Muscle of leg (tissue), 11 donors: ENCODE results near the gene CCL20. TPM values are rescaled to one million over a fixed set of nuclear protein-coding genes. Genes with fewer than 3 reads are reported as not detected.
"Not testable (repeated sequence)": the region's sequence is repeated elsewhere in the genome, so short reads cannot be mapped to it uniquely, and the experiment has no call there.

Experiments used
- DNase-seq: peaks from one replicate; pipeline ENCODE4 v3.0.0; 2013
- H3K27ac ChIP-seq: one replicate; pipeline ENCODE4 v1.5.1; 2013; ENCODE audit warnings: mild to moderate bottlenecking, low read length, control low read depth
- H3K27me3 ChIP-seq: one replicate; pipeline ENCODE4 v1.6.1; 2013; ENCODE audit warnings: low read length; ENCODE audit not compliant: control insufficient read depth, insufficient read depth
- H3K36me3 ChIP-seq: one replicate; pipeline ENCODE4 v1.6.1; 2013; ENCODE audit warnings: low read length; ENCODE audit not compliant: control insufficient read depth, insufficient read depth
- H3K4me1 ChIP-seq: one replicate; pipeline ENCODE4 v1.6.1; 2013; ENCODE audit warnings: low read length; ENCODE audit not compliant: control insufficient read depth, insufficient read depth
- H3K4me3 ChIP-seq: one replicate; pipeline ENCODE4 v1.5.1; 2013; ENCODE audit warnings: low read length, control low read depth
- H3K9me3 ChIP-seq: replicated peaks from 2 replicates; pipeline ENCODE4 v1.6.1; 2013; ENCODE audit warnings: low read depth, low read length; ENCODE audit not compliant: control insufficient read depth
- WGBS: methylation state at CpG from one replicate; pipeline ENCODE4 v1.1.5; 2013; ENCODE audit warnings: missing lambda C conversion rate; ENCODE audit not compliant: insufficient coverage; 5-methylcytosine and 5-hydroxymethylcytosine counted together
- polyA plus RNA-seq, 8 donors: library from polyadenylated mRNA; unstranded; fragments of 120-200 nt; gene quantifications; one replicate each; pipeline versions ENCODE4 v1.2.1 to v1.2.3, GENCODE V29; 2013; ENCODE audit warnings: inconsistent platforms in 1 of 8, low replicate concordance in 1 of 8; ENCODE audit not compliant: insufficient read length in 8 of 8, insufficient read depth in 1 of 8
- total RNA-seq: library from RNA; stranded (reverse); fragments of 120-200 nt; gene quantifications from one replicate; pipeline ENCODE4 v1.2.4, GENCODE V29; 2013

The CCL20 gene
- total and polyA plus RNA-seq, 9 donors, result 0.27 to 6.3 (median 2.3) TPM

DNA sequence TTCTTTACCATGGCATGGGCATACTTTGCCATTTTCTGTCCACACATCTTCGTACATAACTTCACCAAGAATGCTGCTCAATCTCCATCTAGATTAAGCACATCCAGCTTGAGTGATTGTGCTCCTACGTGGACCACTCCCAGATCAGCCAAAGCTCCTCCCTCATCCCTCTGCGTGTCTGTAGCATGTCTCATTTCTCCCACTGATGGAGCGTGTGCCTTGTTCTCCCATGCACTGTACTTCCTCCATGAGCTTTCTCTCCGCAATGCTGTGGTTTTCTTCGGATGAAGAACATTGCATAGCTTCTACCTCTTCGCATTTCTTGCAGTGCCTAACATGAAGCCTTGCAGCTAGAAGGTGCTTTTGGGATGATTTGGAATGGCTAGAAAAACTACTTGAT lies 13.5 kb downstream of the CCL20 start:
- Histone ChIP-seq H3K4me1 (no peaks in the 10 kb centered on the region), H3K27me3 (no peaks in the 10 kb centered on the region), H3K4me3 (no peak overlapping the region), H3K36me3 (no peaks in the 10 kb centered on the region), H3K27ac (no peak overlapping the region), H3K9me3 (no peaks in the 10 kb centered on the region)
- WGBS, result 85% methylated on average over 3 of the region's 7 CpGs
- no peak for DNase-seq

DNA sequence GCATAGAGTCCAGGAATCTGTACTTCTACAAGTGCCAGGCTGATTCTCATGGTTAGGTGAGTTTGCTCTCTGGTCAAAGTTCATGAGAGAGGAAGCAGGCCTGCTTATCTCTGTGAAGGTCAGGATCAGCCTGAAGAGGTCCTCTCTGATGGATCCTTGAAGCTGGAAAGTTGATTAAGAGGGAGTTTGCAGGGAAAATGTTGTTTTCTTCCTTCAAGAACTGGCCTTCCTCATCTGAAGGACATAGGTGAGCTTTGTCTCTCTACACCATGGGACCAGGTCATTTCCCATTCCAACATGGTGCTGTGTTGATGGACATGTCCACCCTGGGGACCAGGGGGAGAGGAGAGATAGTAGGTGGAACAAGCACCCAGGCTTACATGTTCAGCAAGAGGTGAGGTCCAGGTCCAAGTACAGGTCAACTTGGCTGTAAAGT lies 14.9 kb downstream of the CCL20 start:
- Histone ChIP-seq H3K4me1 (no peaks in the 10 kb centered on the region), H3K27me3 (no peaks in the 10 kb centered on the region), H3K9me3 (no peaks in the 10 kb centered on the region), H3K27ac (no peak overlapping the region), H3K4me3 (no peak overlapping the region), H3K36me3 (no peaks in the 10 kb centered on the region)
- no peak for DNase-seq

DNA sequence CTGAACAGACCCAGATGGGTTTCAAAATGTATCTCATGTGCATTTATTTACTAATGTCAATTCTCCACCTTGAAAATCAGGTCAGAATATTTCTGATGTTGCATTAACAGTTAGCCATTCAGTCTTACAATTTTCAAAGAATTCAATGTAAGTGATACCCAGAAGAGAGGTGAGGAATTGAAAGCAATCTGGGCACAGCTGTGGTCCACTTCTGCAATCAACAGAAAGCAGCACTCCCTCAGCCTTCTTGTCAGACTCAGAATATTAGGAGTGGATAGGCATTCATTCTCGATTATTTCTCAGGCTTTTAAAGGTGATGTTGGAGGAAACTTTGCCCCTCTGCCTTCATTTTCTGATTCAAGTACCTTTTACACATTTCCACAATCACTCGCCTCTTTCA lies 15.7 kb downstream of the CCL20 start:
- no peaks in the 10 kb centered on the region for H3K4me1 ChIP-seq
- no peak overlapping the region for H3K27ac ChIP-seq
- no peaks in the 10 kb centered on the region for H3K36me3 ChIP-seq
- no peaks in the 10 kb centered on the region for H3K9me3 ChIP-seq
- H3K4me3 ChIP-seq, result no peak overlapping the region
- no peaks in the 10 kb centered on the region for H3K27me3 ChIP-seq
- 88% methylated on average over 1 of the region's 2 CpGs for WGBS
- DNase-seq, result no peak

DNA sequence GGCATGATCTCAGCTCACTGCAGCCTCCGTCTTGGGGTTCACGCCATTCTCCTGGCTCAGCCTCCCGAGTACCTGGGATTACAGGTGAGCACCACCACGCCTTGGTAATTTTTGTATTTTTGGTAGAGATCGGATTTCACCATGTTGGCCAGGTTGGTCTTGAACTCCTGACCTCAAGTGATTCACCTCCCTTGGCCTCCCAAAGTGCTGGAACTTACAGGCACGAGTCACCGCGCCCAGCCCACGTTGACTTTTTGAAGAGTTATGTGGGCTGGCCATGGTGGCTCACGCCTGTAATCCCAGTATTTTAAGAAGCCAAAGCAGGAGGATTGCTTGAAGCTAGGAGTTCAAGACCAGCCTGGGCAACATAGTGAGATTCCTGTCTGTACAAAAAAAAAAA lies 20.8 kb downstream of the CCL20 start:
- Histone ChIP-seq H3K27ac (no peak overlapping the region), H3K9me3 (no peaks in the 10 kb centered on the region), H3K36me3 (no peaks in the 10 kb centered on the region), H3K27me3 (no peaks in the 10 kb centered on the region), H3K4me3 (no peak overlapping the region), H3K4me1 (no peaks in the 10 kb centered on the region)
- DNase-seq, result no peak
- WGBS, result 87% methylated on average over 7 of the region's 10 CpGs

DNA sequence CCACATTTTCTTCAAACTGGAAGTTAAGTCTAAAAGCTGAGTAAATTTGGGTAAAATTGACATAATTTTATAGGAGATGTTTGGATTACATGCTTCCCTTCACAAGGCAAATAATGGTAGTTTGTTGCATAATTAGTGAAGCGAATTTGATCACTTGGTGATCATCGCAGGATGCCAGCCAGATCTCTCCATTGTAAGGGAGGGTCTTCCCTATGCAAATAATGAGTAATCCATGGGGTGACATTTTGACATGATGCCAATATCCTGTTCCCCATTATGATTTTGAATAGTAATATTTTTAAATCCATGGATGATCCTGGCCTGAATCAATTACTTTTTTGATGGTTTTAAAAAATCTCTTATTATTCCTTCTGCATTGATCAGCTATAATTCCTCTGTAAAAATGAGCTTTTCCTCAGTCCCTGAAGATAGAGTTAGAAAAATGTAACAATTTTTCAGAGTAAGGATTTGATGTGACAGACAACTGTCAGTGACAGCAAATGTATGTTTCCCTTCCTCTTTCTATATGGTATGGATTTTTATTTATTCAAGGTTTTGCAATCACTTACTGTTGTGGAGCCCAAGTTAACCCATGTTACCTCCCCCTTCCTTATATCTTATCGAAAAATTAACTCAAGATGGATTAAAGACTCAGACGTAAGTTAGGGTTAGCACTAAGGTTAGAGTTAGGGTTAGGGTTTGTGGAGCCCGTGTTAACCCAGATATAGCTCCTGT lies 21.4 kb downstream of the CCL20 start:
- H3K27me3 ChIP-seq, result no peaks in the 10 kb centered on the region
- H3K4me1 ChIP-seq, result no peaks in the 10 kb centered on the region
- 67% methylated on average over 1 of the region's 5 CpGs for WGBS
- no peak overlapping the region for H3K4me3 ChIP-seq
- no peak for DNase-seq
- no peaks in the 10 kb centered on the region for H3K36me3 ChIP-seq
- no peak overlapping the region for H3K27ac ChIP-seq
- H3K9me3 ChIP-seq, result no peaks in the 10 kb centered on the region

DNA sequence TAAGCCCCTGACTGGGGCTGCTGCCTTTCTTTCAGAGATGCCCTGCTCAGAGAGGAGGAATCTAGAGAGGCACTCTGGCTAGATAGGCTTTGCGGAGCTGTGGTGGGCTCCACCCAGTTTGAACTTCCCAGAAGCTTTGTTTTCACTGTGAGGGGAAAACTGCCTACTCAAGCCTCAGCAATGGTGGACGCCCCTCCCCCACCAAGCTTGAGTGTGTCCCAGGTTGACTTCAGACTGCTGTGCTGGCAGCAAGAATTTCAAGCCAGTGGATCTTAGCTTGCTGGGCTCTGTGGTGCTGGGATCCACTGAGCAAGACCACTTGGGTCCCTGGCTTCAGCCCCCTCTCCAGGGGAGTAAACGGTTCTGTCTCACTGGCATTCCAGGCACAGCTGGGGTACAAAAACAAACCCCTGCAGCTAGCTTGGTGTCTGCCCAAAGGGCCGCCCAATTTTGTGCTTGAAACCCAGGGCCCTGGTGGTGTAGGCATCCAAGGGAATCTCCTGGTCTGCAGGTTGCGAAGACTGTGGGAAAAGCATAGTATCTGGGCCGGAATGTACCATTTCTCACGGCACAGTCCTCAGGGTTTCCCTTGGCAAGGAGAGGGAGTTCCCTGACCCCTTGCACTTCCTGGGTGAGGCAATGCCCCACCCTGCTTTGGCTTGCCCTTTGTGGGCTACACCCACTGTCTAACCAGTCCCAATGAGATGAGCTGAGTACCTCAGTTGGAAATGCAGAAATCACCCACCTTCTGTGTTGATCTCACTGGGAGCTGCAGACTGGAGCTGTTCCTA lies 25.9 kb downstream of the CCL20 start:
- not testable (repeated sequence) for H3K4me3 ChIP-seq, H3K4me1 ChIP-seq, H3K27me3 ChIP-seq, DNase-seq, H3K9me3 ChIP-seq, H3K36me3 ChIP-seq, H3K27ac ChIP-seq
- WGBS, result 74% methylated on average over 7 of the region's 7 CpGs

DNA sequence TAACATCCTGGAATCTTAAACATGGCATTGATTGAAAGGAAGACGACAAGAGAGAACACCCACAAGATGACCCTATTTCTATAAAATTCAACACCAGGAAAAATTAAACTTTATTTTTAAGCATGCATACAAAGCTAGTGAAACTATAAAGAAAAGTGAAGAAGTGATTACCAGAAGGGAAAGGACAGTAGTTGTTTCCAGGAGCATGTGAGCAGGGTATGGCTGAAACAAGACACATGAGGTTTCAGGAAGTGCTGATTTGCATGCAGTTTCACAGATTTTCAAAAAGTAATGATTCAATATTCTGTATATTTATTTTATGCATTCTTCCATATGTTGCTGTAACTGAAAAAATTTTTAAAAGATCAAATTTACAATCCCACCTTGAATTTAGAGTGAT lies 33.2 kb downstream of the CCL20 start:
- Histone ChIP-seq H3K9me3 (no peaks in the 10 kb centered on the region), H3K27me3 (no peaks in the 10 kb centered on the region), H3K36me3 (no peaks in the 10 kb centered on the region), H3K4me3 (no peak overlapping the region), H3K4me1 (no peaks in the 10 kb centered on the region), H3K27ac (no peak overlapping the region)
- WGBS, result no CpG with 5 or more reads among the region's 1 CpG
- DNase-seq, result no peak

DNA sequence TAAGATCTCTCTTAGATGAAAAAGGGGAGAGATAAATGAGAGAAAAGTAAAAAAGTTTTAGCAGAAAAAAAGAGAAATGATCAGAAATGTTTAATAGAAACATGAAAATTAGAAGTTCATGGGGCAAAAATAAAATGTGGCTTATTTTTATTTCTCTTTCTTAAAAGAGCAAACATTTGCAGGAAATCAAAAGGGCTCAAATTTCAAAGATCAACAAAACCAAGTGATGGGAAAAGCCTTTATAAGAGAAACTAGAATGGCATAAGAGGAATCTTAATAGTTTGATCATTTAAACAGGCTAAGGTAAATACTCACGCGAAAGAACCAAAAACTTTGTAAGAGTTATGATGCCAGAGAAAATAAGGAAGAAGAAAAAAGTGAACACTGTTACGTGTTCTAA lies 34.5 kb downstream of the CCL20 start:
- H3K36me3 ChIP-seq, result no peaks in the 10 kb centered on the region
- no peak overlapping the region for H3K4me3 ChIP-seq
- H3K27ac ChIP-seq, result no peak overlapping the region
- H3K4me1 ChIP-seq, result no peaks in the 10 kb centered on the region
- no peaks in the 10 kb centered on the region for H3K27me3 ChIP-seq
- no peaks in the 10 kb centered on the region for H3K9me3 ChIP-seq
- DNase-seq, result no peak
- no CpG with 5 or more reads among the region's 3 CpGs for WGBS

DNA sequence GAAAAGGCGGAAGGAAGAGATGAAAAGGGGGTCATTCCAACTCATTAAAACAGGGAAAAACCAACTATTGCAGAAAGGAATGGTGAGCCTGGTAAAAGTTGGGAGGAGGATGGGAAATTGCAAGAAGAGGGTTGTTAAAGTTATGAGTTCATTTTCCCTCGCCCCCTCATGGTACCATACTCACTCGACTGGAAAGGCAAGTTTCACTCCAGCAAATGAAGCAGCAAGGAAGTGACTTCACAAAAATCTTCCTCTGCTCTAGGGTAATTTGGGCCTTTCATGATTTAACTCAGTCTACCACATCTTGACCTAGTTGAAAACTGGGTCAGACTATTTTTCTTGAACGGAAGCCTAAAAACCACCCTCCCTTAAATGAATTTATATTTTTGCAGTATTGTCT lies 34.9 kb downstream of the CCL20 start:
- no peak overlapping the region for H3K4me3 ChIP-seq
- no peak overlapping the region for H3K27ac ChIP-seq
- H3K9me3 ChIP-seq, result no peaks in the 10 kb centered on the region
- H3K27me3 ChIP-seq, result no peaks in the 10 kb centered on the region
- DNase-seq, result no peak
- WGBS, result no CpG with 5 or more reads among the region's 4 CpGs
- no peaks in the 10 kb centered on the region for H3K4me1 ChIP-seq
- no peaks in the 10 kb centered on the region for H3K36me3 ChIP-seq

DNA sequence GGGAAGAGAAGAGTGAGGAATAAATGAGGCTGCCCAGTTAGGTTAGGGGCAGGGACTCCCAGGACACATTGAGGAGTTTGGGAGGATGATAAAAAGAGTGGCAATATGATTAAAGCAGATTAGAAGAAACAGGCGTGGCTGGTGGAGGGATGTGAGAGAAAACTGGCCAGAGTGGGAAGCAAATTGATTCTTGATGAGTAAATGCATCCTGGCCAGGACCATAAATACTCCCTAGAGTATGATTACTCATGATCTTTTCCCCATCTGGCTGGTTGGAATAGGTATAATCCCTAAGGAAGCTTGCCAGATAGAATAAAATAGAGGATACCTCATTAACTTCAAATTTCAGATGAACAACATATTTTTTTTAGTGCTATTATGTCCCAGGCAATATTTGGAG lies 36.3 kb downstream of the CCL20 start:
- H3K27ac ChIP-seq, result no peak overlapping the region
- H3K27me3 ChIP-seq, result no peaks in the 10 kb centered on the region
- no peaks in the 10 kb centered on the region for H3K36me3 ChIP-seq
- no CpG with 5 or more reads among the region's 1 CpG for WGBS
- no peaks in the 10 kb centered on the region for H3K4me1 ChIP-seq
- no peak overlapping the region for H3K4me3 ChIP-seq
- no peaks in the 10 kb centered on the region for H3K9me3 ChIP-seq
- peak; percentile 12 for DNase-seq
